ENCODE measurements around the gene LTK. TPM values are rescaled to one million over a fixed set of nuclear protein-coding genes. Genes with fewer than 3 reads are reported as not detected.

The LTK gene
- 0.11 and 0.13 TPM in 2 replicates for total RNA-seq

GRCh38 chr15:41513506-41514227 is at the start of gene LTK:
TSS of gene LTK (minus strand) at chr15:41513827. CDS start at chr15:41513709, 118 bp downstream.

GRCh38 chr15:41558400-41559238 is 45.0 kb upstream of the LTK start, which contains the start of gene TYRO3:
TSS of gene TYRO3 (plus strand) at chr15:41559212. CDS start at chr15:41559258, 46 bp downstream.

GRCh38 chr15:41493205-41493901 is 20.3 kb downstream of the LTK start, which contains the start of gene ITPKA:
TSS of gene ITPKA (plus strand) at chr15:41493874. CDS start at chr15:41493928, 54 bp downstream.

Other genes starting within 250 kb of the LTK start
- 3.7 and 5.1 TPM in 2 replicates for gene OIP5, start 181.2 kb downstream of the LTK start, total RNA-seq
- gene NUSAP1, start 180.9 kb downstream of the LTK start, total RNA-seq: 35.3 and 54.3 TPM in 2 replicates
- 31.1 and 33.8 TPM in 2 replicates for gene NDUFAF1, start 111.3 kb downstream of the LTK start, total RNA-seq
- 36.0 and 44.9 TPM in 2 replicates for gene RTF1, start 96.7 kb downstream of the LTK start, total RNA-seq
- gene ITPKA, start 20.0 kb downstream of the LTK start, total RNA-seq: 0.11 and 0.26 TPM in 2 replicates
- gene RPAP1, start 30.4 kb upstream of the LTK start, total RNA-seq: 8.2 and 12.0 TPM in 2 replicates
- gene TYRO3, start 45.4 kb upstream of the LTK start, total RNA-seq: 4.8 and 7.3 TPM in 2 replicates
- 46.3 and 54.9 TPM in 2 replicates for gene MGA, start 146.6 kb upstream of the LTK start, total RNA-seq